PC-3 (cell line): ENCODE measurements around the gene FAM124A. TPM values are rescaled to one million over a fixed set of nuclear protein-coding genes. Genes with fewer than 3 reads are reported as not detected.

Source experiments
- ATAC-seq: fragments of 200-7000 bp; cut with Tn5 transposase; 2 replicates; pipeline ENCODE4 v1.9.1; 2020; ENCODE audit warnings: mild to moderate bottlenecking, moderate library complexity
- BruUV-seq: library from RNA; stranded (reverse); fragments of 400-500 nt; replicated peaks from 2 replicates; lab custom pipeline; 2021; lab: Mats Ljungman, UMichigan
- CTCF ChIA-PET: fragments of 300-600 bp; sonication (Branson Sonifier 250); formaldehyde crosslinking; loops from one replicate; lab custom pipeline; 2022; ENCODE audit warnings: antibody characterized with exemption; lab: Charles Lee
- POLR2A ChIA-PET: fragments of 300-600 bp; sonication (Branson Sonifier 250); formaldehyde crosslinking; loops from one replicate; lab custom pipeline; 2022; ENCODE audit warnings: antibody characterized with exemption; ENCODE audit not compliant: unreplicated experiment; lab: Charles Lee
- DNase-seq: peaks from one replicate; pipeline ENCODE4 v3.0.0-alpha.2; 2015
- H2AFZ ChIP-seq: fragments of 300-600 bp; sonication (generic); 2 replicates; pipeline ENCODE4 v1.6.0; 2016; ENCODE audit warnings: antibody characterized with exemption, low read length
- H3F3A ChIP-seq: fragments of 300-600 bp; sonication (generic); one replicate; pipeline ENCODE4 v1.6.0; 2017; ENCODE audit warnings: antibody characterized with exemption, low read length, control low read depth, mild to moderate bottlenecking; ENCODE audit not compliant: unreplicated experiment
- H3K27ac ChIP-seq: fragments of 300-600 bp; sonication (generic); 2 replicates; pipeline ENCODE4 v1.5.1; 2016; ENCODE audit warnings: mild to moderate bottlenecking, low read length
- H3K27me3 ChIP-seq: fragments of 300-600 bp; sonication (generic); 2 replicates; pipeline ENCODE4 v1.6.1; 2016; ENCODE audit warnings: low read length, mixed read lengths
- H3K36me3 ChIP-seq: fragments of 300-600 bp; sonication (generic); 2 replicates; pipeline ENCODE4 v1.6.1; 2016; ENCODE audit warnings: low read depth, mixed run types, low read length, mixed read lengths
- H3K4me1 ChIP-seq: fragments of 300-600 bp; sonication (generic); 2 replicates; pipeline ENCODE4 v1.5.1; 2016; ENCODE audit warnings: low read length; ENCODE audit not compliant: insufficient read depth
- H3K4me2 ChIP-seq: fragments of 300-600 bp; sonication (generic); 2 replicates; pipeline ENCODE4 v1.6.0; 2016; ENCODE audit warnings: low read length
- H3K4me3 ChIP-seq: fragments of 300-600 bp; sonication (generic); 2 replicates; pipeline ENCODE4 v1.5.1; 2016; ENCODE audit warnings: mild to moderate bottlenecking, low read length, mixed read lengths
- H3K79me2 ChIP-seq: fragments of 300-600 bp; sonication (generic); 2 replicates; pipeline ENCODE4 v1.6.1; 2017; ENCODE audit warnings: low read length, mixed read lengths
- H3K9ac ChIP-seq: fragments of 300-600 bp; sonication (generic); 2 replicates; pipeline ENCODE4 v1.6.0; 2016; ENCODE audit warnings: mild to moderate bottlenecking, low read length
- H3K9me2 ChIP-seq: fragments of 300-600 bp; sonication (generic); replicated peaks from 2 replicates; pipeline ENCODE4 v1.6.1; 2016; ENCODE audit warnings: mixed run types, low read length, mixed read lengths
- H3K9me3 ChIP-seq: fragments of 300-600 bp; sonication (generic); 2 replicates; pipeline ENCODE4 v1.6.1; 2016; ENCODE audit warnings: low read length, mixed read lengths
- H4K20me1 ChIP-seq: fragments of 300-600 bp; sonication (generic); 2 replicates; pipeline ENCODE4 v1.6.1; 2016; ENCODE audit warnings: low read length, mixed read lengths
- CTCF ChIP-seq: fragments of 300-600 bp; sonication (generic); conservative IDR thresholded peaks from 2 replicates; pipeline ENCODE4 v1.5.1; 2017; ENCODE audit warnings: antibody characterized with exemption, low read depth, mild to moderate bottlenecking, low read length
- EZH2 ChIP-seq: fragments of 300-600 bp; sonication (generic); IDR thresholded peaks from one replicate; pipeline ENCODE4 v1.6.1; 2017; ENCODE audit warnings: antibody characterized with exemption, mild to moderate bottlenecking, low read length; ENCODE audit not compliant: unreplicated experiment
- EZH2phosphoT487 ChIP-seq: fragments of 300-600 bp; sonication (generic); IDR thresholded peaks from 2 replicates; pipeline ENCODE4 v1.6.1; 2018; ENCODE audit warnings: mild to moderate bottlenecking, antibody characterized with exemption, low read length, borderline replicate concordance
- intact Hi-C: fragments of 100-400 bp; cut with micrococcal nuclease; formaldehyde crosslinking; loops from 2 replicates; pipeline ENCODE4 v1.9.0; 2023
- total RNA-seq: library from RNA; depleted of rRNA; stranded (reverse); fragments of >200 nt; gene quantifications from 2 replicates; pipeline ENCODE4 v1.2.3, GENCODE V29; 2014

The FAM124A gene
- total RNA-seq, 1 experiment from 2014 or later: 1.1 TPM

- Histone ChIP-seq H3K36me3 (no peaks in the 10 kb centered on the region), H3K9ac (no peak overlapping the region), H3K27me3 (no peaks in the 10 kb centered on the region), H3K27ac (no peak overlapping the region), H3F3A (no peaks in the 10 kb centered on the region), H4K20me1 (no peaks in the 10 kb centered on the region), H3K79me2 (no peaks in the 10 kb centered on the region), H3K4me2 (no peak overlapping the region), H3K4me1 (no peaks in the 10 kb centered on the region), H3K4me3 (no peak overlapping the region), H3K9me3 (no peaks in the 10 kb centered on the region), H3K9me2 (no peaks in the 10 kb centered on the region), H2AFZ (no peak overlapping the region)
- TF ChIP-seq CTCF (no peak), EZH2phosphoT487 (no peak), EZH2 (no peak)
- POLR2A ChIA-PET: no interaction called here
- no peak for DNase-seq
- CTCF ChIA-PET: no interaction called here
- intact Hi-C loops: no loop called here
- no peak for ATAC-seq
- no TSS peak for BruUV-seq
Measured at GRCh38 chr13:51230477-51231105, 8.4 kb downstream of the FAM124A start.

DNA sequence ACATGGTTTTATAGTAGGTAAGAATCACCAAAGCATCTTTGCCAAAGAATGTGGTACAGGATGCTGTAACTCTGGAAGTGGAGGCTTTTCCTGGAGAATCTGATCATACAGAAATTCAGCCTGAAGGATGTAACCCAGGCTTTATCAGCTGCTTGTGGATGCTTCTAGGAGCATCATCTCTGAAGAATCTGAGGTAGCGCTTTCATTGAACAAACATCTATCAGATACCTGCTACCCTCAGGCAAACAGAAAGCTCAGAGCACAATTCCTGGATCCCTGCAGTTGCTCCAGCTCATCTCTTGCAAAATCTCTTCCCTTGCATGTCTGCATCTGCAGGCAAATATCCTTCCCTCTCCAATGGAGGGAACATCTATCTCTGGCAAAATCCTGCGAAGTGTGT, 9.3 kb downstream of the FAM124A start:
- TF ChIP-seq EZH2phosphoT487 (no peak), CTCF (no peak), EZH2 (no peak)
- Histone ChIP-seq H3K9ac (no peak overlapping the region), H3K79me2 (no peaks in the 10 kb centered on the region), H3K27ac (no peak overlapping the region), H3K4me2 (no peak overlapping the region), H3K36me3 (no peaks in the 10 kb centered on the region), H3K4me3 (no peak overlapping the region), H2AFZ (no peak overlapping the region), H3F3A (no peaks in the 10 kb centered on the region), H4K20me1 (no peaks in the 10 kb centered on the region), H3K4me1 (no peaks in the 10 kb centered on the region), H3K9me2 (no peaks in the 10 kb centered on the region), H3K9me3 (no peaks in the 10 kb centered on the region), H3K27me3 (no peaks in the 10 kb centered on the region)
- intact Hi-C loops: no loop called here
- DNase-seq (no peak), ATAC-seq (no peak)
- POLR2A ChIA-PET: no interaction called here
- BruUV-seq: no TSS peak
- CTCF ChIA-PET: no interaction called here

- H3K9me2 ChIP-seq: no peaks in the 10 kb centered on the region
- no peaks in the 10 kb centered on the region for H3K4me1 ChIP-seq
- ChIA-PET CTCF (no interaction called here), POLR2A (no interaction called here)
- no peaks in the 10 kb centered on the region for H3F3A ChIP-seq
- ATAC-seq (no peak), DNase-seq (no peak)
- H3K27ac ChIP-seq: no peak overlapping the region
- no peak overlapping the region for H3K4me2 ChIP-seq
- no peak overlapping the region for H2AFZ ChIP-seq
- H3K9ac ChIP-seq: no peak overlapping the region
- intact Hi-C loops: no loop called here
- no peaks in the 10 kb centered on the region for H3K79me2 ChIP-seq
- no peaks in the 10 kb centered on the region for H4K20me1 ChIP-seq
- no peak overlapping the region for H3K4me3 ChIP-seq
- no peak for TF ChIP-seq EZH2
- no peak for TF ChIP-seq CTCF
- no peak for TF ChIP-seq EZH2phosphoT487
- no peaks in the 10 kb centered on the region for H3K36me3 ChIP-seq
- H3K9me3 ChIP-seq: no peaks in the 10 kb centered on the region
- BruUV-seq: no TSS peak
- H3K27me3 ChIP-seq: no peaks in the 10 kb centered on the region
Measured at GRCh38 chr13:51232328-51232727, 10.1 kb downstream of the FAM124A start.
